ENCODE measurements around the gene YPEL1. TPM values are rescaled to one million over a fixed set of nuclear protein-coding genes. Genes with fewer than 3 reads are reported as not detected.

Gene YPEL1
- total RNA-seq, 1 experiment from 2014 or later = 1.2 TPM

DNA sequence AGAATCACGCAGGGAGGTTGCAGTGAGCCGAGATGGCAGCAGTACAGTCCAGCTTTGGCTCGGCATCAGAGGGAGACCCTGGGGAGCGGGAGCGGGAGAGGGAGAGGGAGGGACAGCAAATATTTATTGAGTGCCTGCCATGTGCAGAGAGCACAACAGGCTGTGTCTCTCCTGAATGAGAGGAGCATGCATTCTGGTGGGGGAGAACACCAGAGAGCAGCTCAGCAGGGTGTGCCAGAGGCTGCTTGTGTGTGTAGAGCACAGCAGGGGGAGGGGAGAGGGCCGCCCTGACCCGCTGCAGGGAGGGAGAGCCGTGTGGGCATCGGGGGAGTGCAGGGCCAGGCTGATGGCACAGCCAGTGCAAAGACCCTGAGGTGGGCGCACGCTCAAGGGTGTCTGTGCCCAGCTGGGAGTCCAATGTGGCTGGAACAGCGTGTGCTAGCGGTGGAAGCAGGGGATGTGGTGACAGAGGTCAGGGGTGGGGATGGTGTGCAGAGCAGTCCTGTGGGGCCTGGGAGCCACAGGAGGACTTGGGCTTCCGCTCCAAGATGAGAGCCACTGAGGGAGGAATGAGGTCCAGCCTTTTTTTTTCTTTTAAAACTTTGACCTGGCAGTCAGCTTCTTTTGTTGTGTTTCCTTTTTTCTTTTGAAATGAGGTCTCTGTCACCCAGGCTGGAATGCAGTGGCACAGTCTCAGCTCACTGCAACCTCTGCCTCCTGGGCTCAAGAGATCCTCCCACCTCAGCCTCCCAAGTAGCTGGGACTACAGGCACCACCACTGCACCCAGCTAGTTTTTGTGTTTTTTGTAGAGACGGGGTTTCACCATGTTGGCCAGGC is 57.8 kb downstream of the YPEL1 start:
- POLR2A ChIA-PET = no interaction called here
- Mint-ChIP-seq H3K9me3 (ENCODE audit: unreplicated experiment) (no peaks in the 10 kb centered on the region), H3K4me3 (ENCODE audit: unreplicated experiment) (no peak overlapping the region), H3K27me3 (ENCODE audit: insufficient read depth, unreplicated experiment) (no peaks in the 10 kb centered on the region), H3K36me3 (ENCODE audit: insufficient read depth, unreplicated experiment) (peaks cover 58% of the 10 kb centered on the region), H3K27ac (ENCODE audit: unreplicated experiment) (no peak overlapping the region), H3K4me1 (ENCODE audit: low read depth, unreplicated experiment) (no peaks in the 10 kb centered on the region)
- TF ChIP-seq, protein P1, sequence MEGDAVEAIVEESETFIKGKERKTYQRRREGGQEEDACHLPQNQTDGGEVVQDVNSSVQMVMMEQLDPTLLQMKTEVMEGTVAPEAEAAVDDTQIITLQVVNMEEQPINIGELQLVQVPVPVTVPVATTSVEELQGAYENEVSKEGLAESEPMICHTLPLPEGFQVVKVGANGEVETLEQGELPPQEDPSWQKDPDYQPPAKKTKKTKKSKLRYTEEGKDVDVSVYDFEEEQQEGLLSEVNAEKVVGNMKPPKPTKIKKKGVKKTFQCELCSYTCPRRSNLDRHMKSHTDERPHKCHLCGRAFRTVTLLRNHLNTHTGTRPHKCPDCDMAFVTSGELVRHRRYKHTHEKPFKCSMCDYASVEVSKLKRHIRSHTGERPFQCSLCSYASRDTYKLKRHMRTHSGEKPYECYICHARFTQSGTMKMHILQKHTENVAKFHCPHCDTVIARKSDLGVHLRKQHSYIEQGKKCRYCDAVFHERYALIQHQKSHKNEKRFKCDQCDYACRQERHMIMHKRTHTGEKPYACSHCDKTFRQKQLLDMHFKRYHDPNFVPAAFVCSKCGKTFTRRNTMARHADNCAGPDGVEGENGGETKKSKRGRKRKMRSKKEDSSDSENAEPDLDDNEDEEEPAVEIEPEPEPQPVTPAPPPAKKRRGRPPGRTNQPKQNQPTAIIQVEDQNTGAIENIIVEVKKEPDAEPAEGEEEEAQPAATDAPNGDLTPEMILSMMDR (IDR thresholded peaks at IDR 0.05; ENCODE audit: insufficient read depth in 1 of 2, low read depth in 1 of 2, low read length in 1 of 2, severe bottlenecking in 1 of 2, unreplicated experiment in 1 of 2) = no peak
- intact Hi-C loops (cut with micrococcal nuclease; ENCODE audit: unreplicated experiment) = no loop called here
- Histone ChIP-seq H3K4me3 (ENCODE audit: low read depth, low read length) (no peak overlapping the region), H3K36me3 (ENCODE audit: control insufficient read depth, insufficient read depth, low read length) (peaks cover 4% of the 10 kb centered on the region), H3K9me3 (no peaks in the 10 kb centered on the region), H3K27me3 (replicated peaks; ENCODE audit: control insufficient read depth, insufficient read depth, low read length) (no peaks in the 10 kb centered on the region), H3K4me1 (no peaks in the 10 kb centered on the region)
- BruUV-seq (replicated peaks) = no TSS peak
- CTCF ChIA-PET = no interaction called here
- no peak for DNase-seq

DNA sequence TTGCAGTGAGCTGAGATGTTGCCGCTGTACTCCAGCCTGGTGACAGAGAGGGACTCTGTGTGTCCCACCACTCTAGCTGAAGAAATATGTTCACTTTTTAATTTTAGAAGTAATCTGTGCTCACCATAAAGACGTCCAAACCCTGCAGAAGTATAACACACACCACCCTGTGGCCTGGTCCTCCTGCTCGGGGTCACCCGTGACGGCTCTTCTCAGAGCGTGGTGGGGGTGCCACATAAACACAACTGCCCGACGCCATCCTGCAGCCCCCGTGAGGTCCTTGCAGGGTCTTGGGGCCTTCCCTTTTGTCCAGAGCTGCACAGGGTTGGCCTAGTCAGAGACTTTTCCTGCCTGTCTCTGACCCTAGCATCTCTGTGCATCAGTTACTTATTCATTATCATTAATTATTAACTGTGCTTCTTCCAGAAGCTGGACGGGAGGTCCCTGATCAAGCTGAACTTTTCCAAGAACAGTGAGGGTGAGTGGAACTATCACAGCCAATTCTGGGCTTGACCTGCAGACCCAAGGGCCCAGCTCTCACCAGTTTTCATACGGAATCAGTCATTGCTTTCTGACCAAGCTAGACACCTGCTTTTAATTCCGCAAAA is 60.9 kb downstream of the YPEL1 start:
- TF ChIP-seq, protein P1 (IDR thresholded peaks at IDR 0.05; ENCODE audit: insufficient read depth in 1 of 2, low read depth in 1 of 2, low read length in 1 of 2, severe bottlenecking in 1 of 2, unreplicated experiment in 1 of 2) = no peak
- no peaks in the 10 kb centered on the region for H3K27me3 Mint-ChIP-seq (ENCODE audit: insufficient read depth, unreplicated experiment)
- H3K27ac Mint-ChIP-seq (ENCODE audit: unreplicated experiment) = no peak overlapping the region
- Histone ChIP-seq H3K9me3 (no peaks in the 10 kb centered on the region), H3K36me3 (ENCODE audit: control insufficient read depth, insufficient read depth, low read length) (peaks cover 9% of the 10 kb centered on the region), H3K27me3 (replicated peaks; ENCODE audit: control insufficient read depth, insufficient read depth, low read length) (no peaks in the 10 kb centered on the region), H3K4me3 (ENCODE audit: low read depth, low read length) (no peak overlapping the region), H3K4me1 (no peaks in the 10 kb centered on the region)
- H3K4me1 Mint-ChIP-seq (ENCODE audit: low read depth, unreplicated experiment) = no peaks in the 10 kb centered on the region
- no peak for DNase-seq
- ChIA-PET POLR2A (no interaction called here), CTCF (no interaction called here)
- no TSS peak for BruUV-seq (replicated peaks)
- intact Hi-C loops (cut with micrococcal nuclease; ENCODE audit: unreplicated experiment) = no loop called here
- no peaks in the 10 kb centered on the region for H3K9me3 Mint-ChIP-seq (ENCODE audit: unreplicated experiment)
- peaks cover 64% of the 10 kb centered on the region for H3K36me3 Mint-ChIP-seq (ENCODE audit: insufficient read depth, unreplicated experiment)
- no peak overlapping the region for H3K4me3 Mint-ChIP-seq (ENCODE audit: unreplicated experiment)

DNA sequence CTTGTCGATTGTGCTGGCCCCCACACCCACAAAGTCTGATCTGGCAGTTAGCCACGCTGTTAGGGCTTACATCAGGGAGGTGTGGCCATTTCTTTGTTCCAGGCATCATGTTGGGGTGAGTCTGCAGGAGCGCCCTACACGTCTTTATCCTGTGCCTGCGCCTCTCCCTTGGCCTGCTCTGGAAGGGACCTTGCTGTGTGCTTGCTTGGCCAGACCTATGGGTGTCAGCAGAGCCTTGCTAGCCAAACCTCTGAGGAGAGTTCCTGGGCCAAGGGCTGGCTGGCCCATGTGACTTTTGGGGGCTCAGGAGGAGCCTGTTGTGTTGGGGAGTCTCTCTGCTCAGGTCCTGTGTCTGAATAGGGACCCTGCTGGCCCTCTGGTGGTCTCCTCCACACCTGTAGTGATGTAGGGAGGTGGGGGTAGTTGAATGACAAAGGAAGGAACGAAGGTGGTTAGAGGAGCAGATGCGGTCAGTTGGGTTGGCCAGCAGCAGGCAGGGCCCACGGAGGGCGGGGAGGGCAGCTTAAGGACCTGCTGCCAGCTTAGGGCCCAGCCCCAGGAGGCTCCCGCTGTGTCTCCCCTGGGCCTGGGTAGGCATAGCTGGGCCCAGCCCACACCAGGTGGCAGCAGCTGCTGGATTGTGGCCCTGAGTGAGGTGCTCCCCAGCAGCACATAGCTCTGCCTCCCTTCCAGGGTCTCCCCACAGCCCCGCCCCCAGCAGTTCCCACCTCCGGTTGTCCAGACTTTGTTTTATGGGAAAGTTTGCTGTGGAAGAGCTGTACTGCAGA is 61.9 kb downstream of the YPEL1 start:
- CTCF ChIA-PET = interaction anchor here (0.7 kb wide), 1 partner anchor 53 kb away, joined by 3 read pairs; no protein-coding TSS in a partner anchor
- H3K36me3 Mint-ChIP-seq (ENCODE audit: insufficient read depth, unreplicated experiment) = peaks cover 71% of the 10 kb centered on the region
- no TSS peak for BruUV-seq (replicated peaks)
- Histone ChIP-seq H3K36me3 (ENCODE audit: control insufficient read depth, insufficient read depth, low read length) (peaks cover 9% of the 10 kb centered on the region), H3K4me1 (no peaks in the 10 kb centered on the region), H3K4me3 (ENCODE audit: low read depth, low read length) (no peak overlapping the region), H3K9me3 (no peaks in the 10 kb centered on the region), H3K27me3 (replicated peaks; ENCODE audit: control insufficient read depth, insufficient read depth, low read length) (no peaks in the 10 kb centered on the region)
- POLR2A ChIA-PET = no interaction called here
- TF ChIP-seq, protein P1 (IDR thresholded peaks at IDR 0.05; ENCODE audit: insufficient read depth in 1 of 2, low read depth in 1 of 2, low read length in 1 of 2, severe bottlenecking in 1 of 2, unreplicated experiment in 1 of 2) = no peak
- intact Hi-C loops (cut with micrococcal nuclease; ENCODE audit: unreplicated experiment) = no loop called here
- H3K4me1 Mint-ChIP-seq (ENCODE audit: low read depth, unreplicated experiment) = peaks cover 7% of the 10 kb centered on the region
- no peak overlapping the region for H3K27ac Mint-ChIP-seq (ENCODE audit: unreplicated experiment)
- no peaks in the 10 kb centered on the region for H3K9me3 Mint-ChIP-seq (ENCODE audit: unreplicated experiment)
- no peaks in the 10 kb centered on the region for H3K27me3 Mint-ChIP-seq (ENCODE audit: insufficient read depth, unreplicated experiment)
- no peak for DNase-seq
- H3K4me3 Mint-ChIP-seq (ENCODE audit: unreplicated experiment) = no peak overlapping the region

All from Caco-2 (cell line).